Neuronal stem cell (in vitro differentiated cells): Measurements from ENCODE around the gene CCN6.
"Not testable (repeated sequence)": the region's sequence is repeated elsewhere in the genome, so short reads cannot be mapped to it uniquely, and the experiment has no call there.

ENCODE experiments used
- DNase-seq: peaks from one replicate; pipeline ENCODE4 v3.0.0-alpha.2; 2013; ENCODE audit warnings: low spot score
- H2AFZ ChIP-seq: one replicate; pipeline ENCODE4 v1.6.1; 2013; ENCODE audit warnings: mild to moderate bottlenecking, low read length, inconsistent platforms
- H2AK5ac ChIP-seq: 2 replicates; pipeline ENCODE4 v1.6.1; 2013; ENCODE audit warnings: low read depth, mild to moderate bottlenecking, inconsistent platforms, low read length, moderate library complexity, mixed read lengths
- H2BK120ac ChIP-seq: 2 replicates; pipeline ENCODE4 v1.6.1; 2013; ENCODE audit warnings: low read depth, mild to moderate bottlenecking, inconsistent platforms, low read length, moderate library complexity, mixed read lengths
- H2BK12ac ChIP-seq: one replicate; pipeline ENCODE4 v1.6.1; 2013; ENCODE audit warnings: low read length, inconsistent platforms
- H2BK15ac ChIP-seq: 2 replicates; pipeline ENCODE4 v1.6.1; 2013; ENCODE audit warnings: mild to moderate bottlenecking, low read length, inconsistent platforms, mixed read lengths
- H2BK5ac ChIP-seq: one replicate; pipeline ENCODE4 v1.6.1; 2013; ENCODE audit warnings: inconsistent platforms, mild to moderate bottlenecking, low read length, moderate library complexity
- H3K14ac ChIP-seq: one replicate; pipeline ENCODE4 v1.6.1; 2013; ENCODE audit warnings: low read length, inconsistent platforms
- H3K18ac ChIP-seq: 2 replicates; pipeline ENCODE4 v1.6.1; 2013; ENCODE audit warnings: low read length, inconsistent platforms
- H3K23ac ChIP-seq: 2 replicates; pipeline ENCODE4 v1.6.1; 2013; ENCODE audit warnings: low read depth, mild to moderate bottlenecking, mixed read lengths, low read length, inconsistent platforms; ENCODE audit not compliant: poor library complexity
- H3K27ac ChIP-seq: replicated peaks from 3 replicates; pipeline ENCODE4 v1.5.1; 2013; ENCODE audit warnings: low read length, inconsistent platforms
- H3K27me3 ChIP-seq, 3 experiments: 2 replicates each; pipeline ENCODE4 v1.6.1; 2013; ENCODE audit warnings: low read length in 3 of 3, mild to moderate bottlenecking in 2 of 3, inconsistent platforms in 1 of 3, low read depth in 1 of 3, mixed read lengths in 1 of 3, moderate library complexity in 1 of 3; ENCODE audit not compliant: control insufficient read depth in 3 of 3, insufficient read depth in 3 of 3
- H3K36me3 ChIP-seq, 2 donors: replicated peaks in 1 of 2; 2 replicates each; pipeline ENCODE4 v1.6.1; 2013; ENCODE audit warnings: low read length in 2 of 2; ENCODE audit not compliant: control insufficient read depth in 2 of 2, insufficient read depth in 2 of 2
- H3K4ac ChIP-seq: 2 replicates; pipeline ENCODE4 v1.6.1; 2013; ENCODE audit warnings: inconsistent platforms, mild to moderate bottlenecking, low read length, moderate library complexity
- H3K4me1 ChIP-seq, 2 donors: 1 replicate in 1 of 2; 2 replicates in 1 of 2; pipeline ENCODE4 v1.6.1; 2013; ENCODE audit warnings: low read length in 2 of 2, low read depth in 1 of 2; ENCODE audit not compliant: control insufficient read depth in 2 of 2, insufficient read depth in 1 of 2
- H3K4me2 ChIP-seq: one replicate; pipeline ENCODE4 v1.6.1; 2013; ENCODE audit warnings: mild to moderate bottlenecking, low read length, inconsistent platforms; ENCODE audit not compliant: insufficient read depth, poor library complexity, severe bottlenecking
- H3K4me3 ChIP-seq, 2 donors: 2 replicates each; pipeline ENCODE4 v1.5.1; 2013; ENCODE audit warnings: low read length in 2 of 2, mild to moderate bottlenecking in 2 of 2, inconsistent platforms in 1 of 2, moderate library complexity in 1 of 2
- H3K79me1 ChIP-seq: one replicate; pipeline ENCODE4 v1.6.1; 2013; ENCODE audit warnings: low read depth, mild to moderate bottlenecking, inconsistent platforms, low read length, moderate library complexity
- H3K9ac ChIP-seq: one replicate; pipeline ENCODE4 v1.6.1; 2013; ENCODE audit warnings: mild to moderate bottlenecking, low read depth, low read length, inconsistent platforms; ENCODE audit not compliant: poor library complexity
- H3K9me3 ChIP-seq, 2 donors: replicated peaks in 1 of 2; 2 replicates each; pipeline versions ENCODE3 to v1.6.1; 2013; ENCODE audit warnings: low read length in 2 of 2, mild to moderate bottlenecking in 2 of 2, inconsistent platforms in 1 of 2, low read depth in 1 of 2, mixed read lengths in 1 of 2, moderate library complexity in 1 of 2; ENCODE audit not compliant: control insufficient read depth in 2 of 2, insufficient read depth in 1 of 2
- H4K8ac ChIP-seq: one replicate; pipeline ENCODE4 v1.6.1; 2013; ENCODE audit warnings: low read depth, mild to moderate bottlenecking, inconsistent platforms, low read length, moderate library complexity
- H4K91ac ChIP-seq: one replicate; pipeline ENCODE4 v1.6.1; 2013; ENCODE audit warnings: low read length, low read depth, mild to moderate bottlenecking, inconsistent platforms; ENCODE audit not compliant: poor library complexity
- WGBS, 2 donors: extraction: QIAGEN DNeasy Blood & Tissue Kit; methylation state at CpG; one replicate each; pipeline ENCODE4 v1.1.7; 2013; ENCODE audit warnings: missing lambda C conversion rate in 2 of 2, mixed read lengths in 1 of 2; ENCODE audit not compliant: insufficient read length in 2 of 2, insufficient replicate concordance in 1 of 2; ENCODE audit errors: extremely low coverage in 2 of 2; 5-methylcytosine and 5-hydroxymethylcytosine counted together

The CCN6 gene

DNA sequence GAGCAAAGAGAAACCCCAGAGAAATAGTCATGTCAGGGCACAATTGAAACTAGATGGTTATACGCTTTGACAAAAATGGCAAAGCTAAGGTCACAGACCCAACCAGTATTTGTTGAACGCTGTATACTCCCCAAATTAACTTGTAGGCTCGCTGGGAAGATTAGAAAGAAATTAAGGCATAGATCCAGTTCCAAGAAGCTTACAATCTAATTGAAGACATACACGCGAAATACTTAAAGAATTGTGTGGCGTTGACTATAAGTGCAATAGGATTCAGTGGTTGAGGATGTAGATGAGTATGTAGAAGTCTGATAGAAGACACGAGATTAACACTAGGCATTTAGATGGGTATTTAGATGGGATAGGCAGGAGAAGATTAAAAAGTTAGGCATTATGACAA is 34.0 kb downstream of the CCN6 start:
- DNase-seq, result peak; percentile 2
- H3K4me2 ChIP-seq, result peak overlapping the region; percentile 75
- H3K27ac ChIP-seq, result no peak overlapping the region
- peak overlapping the region; percentile 75 to 90 for H3K4me3 ChIP-seq
- H4K91ac ChIP-seq, result no peak overlapping the region
- no peak overlapping the region for H3K4ac ChIP-seq
- H2BK12ac ChIP-seq, result no peak overlapping the region
- H3K4me1 ChIP-seq, result peaks cover 2 to 4% of the 10 kb centered on the region in 2 donors
- no peak overlapping the region for H3K9ac ChIP-seq
- no CpG with 5 or more reads among the region's 7 CpGs for WGBS, 2 donors
- H2AK5ac ChIP-seq, result no peak overlapping the region
- H3K79me1 ChIP-seq, result peaks cover 2% of the 10 kb centered on the region
- no peak overlapping the region for H3K23ac ChIP-seq
- no peak overlapping the region for H3K14ac ChIP-seq
- peak overlapping the region; percentile 92 for H2AFZ ChIP-seq
- H2BK5ac ChIP-seq, result no peak overlapping the region
- H3K18ac ChIP-seq, result no peak overlapping the region
- H3K27me3 ChIP-seq, result peaks cover 0 to 2% (median 0%) of the 10 kb centered on the region in 3 experiments
- no peak overlapping the region for H2BK120ac ChIP-seq
- H3K36me3 ChIP-seq, result peaks cover 1 to 26% of the 10 kb centered on the region in 2 donors
- no peak overlapping the region for H4K8ac ChIP-seq
- H2BK15ac ChIP-seq, result no peak overlapping the region
- H3K9me3 ChIP-seq, result peaks cover 0 to 5% of the 10 kb centered on the region in 2 donors

DNA sequence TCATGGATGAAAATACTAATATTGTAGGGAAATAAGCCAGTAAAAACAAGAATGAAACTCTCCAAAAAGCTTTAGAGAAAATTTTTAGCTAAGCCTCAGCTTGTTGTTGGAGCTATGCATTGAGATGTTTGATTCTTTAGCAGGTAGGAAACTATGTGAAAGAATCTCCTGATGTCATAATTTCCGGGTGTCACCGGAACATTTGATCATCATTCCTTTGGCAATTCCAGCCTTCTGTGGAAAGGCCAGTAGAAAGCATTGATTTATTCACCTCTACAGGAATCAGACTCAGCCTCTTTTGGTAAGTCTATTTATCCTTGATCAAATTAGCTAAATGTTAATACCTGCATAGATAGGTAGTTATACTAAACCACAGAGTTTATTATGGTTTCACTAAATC is 43.0 kb downstream of the CCN6 start:
- Histone ChIP-seq H3K79me1 (no peaks in the 10 kb centered on the region), H2AK5ac (no peak overlapping the region), H2BK120ac (no peak overlapping the region), H3K4me3 (no peak overlapping the region), H3K27me3 (no peaks in the 10 kb centered on the region), H4K91ac (no peak overlapping the region), H2AFZ (no peak overlapping the region), H3K14ac (no peak overlapping the region), H3K4me1 (no peaks in the 10 kb centered on the region), H3K27ac (no peak overlapping the region), H2BK5ac (no peak overlapping the region), H4K8ac (no peak overlapping the region), H3K9me3 (no peaks in the 10 kb centered on the region), H2BK12ac (no peak overlapping the region), H3K4ac (no peak overlapping the region), H3K18ac (no peak overlapping the region), H3K36me3 (peaks cover 0 to 24% of the 10 kb centered on the region in 2 donors), H3K23ac (no peak overlapping the region), H3K9ac (no peak overlapping the region), H3K4me2 (no peak overlapping the region), H2BK15ac (no peak overlapping the region)
- no CpG with 5 or more reads among the region's 2 CpGs for WGBS, 2 donors
- no peak for DNase-seq

GRCh38 chr6:112100561-112100960 is 46.7 kb downstream of the CCN6 start:
- Histone ChIP-seq H3K18ac (no peak overlapping the region), H2BK5ac (no peak overlapping the region), H3K9me3 (no peaks in the 10 kb centered on the region), H3K27me3 (no peaks in the 10 kb centered on the region), H3K27ac (no peak overlapping the region), H3K23ac (no peak overlapping the region), H3K4me2 (no peak overlapping the region), H3K4me1 (no peaks in the 10 kb centered on the region), H3K4me3 (no peak overlapping the region), H2BK15ac (no peak overlapping the region), H4K91ac (no peak overlapping the region), H3K4ac (no peak overlapping the region), H2BK120ac (no peak overlapping the region), H3K9ac (no peak overlapping the region), H2AK5ac (no peak overlapping the region), H3K36me3 (peaks cover 0 to 24% of the 10 kb centered on the region in 2 donors), H2BK12ac (no peak overlapping the region), H4K8ac (no peak overlapping the region), H2AFZ (no peak overlapping the region), H3K79me1 (no peaks in the 10 kb centered on the region), H3K14ac (no peak overlapping the region)
- no CpG with 5 or more reads among the region's 4 CpGs for WGBS, 2 donors
- DNase-seq, result no peak

GRCh38 chr6:112106026-112106425 is 52.1 kb downstream of the CCN6 start:
- not testable (repeated sequence) for H3K4me1 ChIP-seq, H3K27me3 ChIP-seq, H2AFZ ChIP-seq, H2BK120ac ChIP-seq, H2AK5ac ChIP-seq, H3K27ac ChIP-seq, H3K23ac ChIP-seq, H3K4me3 ChIP-seq, H3K79me1 ChIP-seq, H2BK15ac ChIP-seq, DNase-seq, H2BK5ac ChIP-seq, H3K4me2 ChIP-seq, H3K9ac ChIP-seq, H4K8ac ChIP-seq, H4K91ac ChIP-seq, H3K14ac ChIP-seq, H3K4ac ChIP-seq, H3K9me3 ChIP-seq, H3K18ac ChIP-seq, H2BK12ac ChIP-seq, H3K36me3 ChIP-seq
- WGBS, 2 donors, result no CpG with 5 or more reads among the region's 2 CpGs
